Calu3 (cell line): ENCODE measurements around the gene GHDC. TPM values are rescaled to one million over a fixed set of nuclear protein-coding genes. Genes with fewer than 3 reads are reported as not detected.
"Not testable (repeated sequence)": the region's sequence is repeated elsewhere in the genome, so short reads cannot be mapped to it uniquely, and the experiment has no call there.

Experiments
- BruUV-seq: library from RNA; stranded (reverse); fragments of 400-500 nt; replicated peaks from 2 replicates; lab custom pipeline; 2021; lab: Mats Ljungman, UMichigan
- CTCF ChIA-PET: fragments of 300-600 bp; sonication (Branson Sonifier 250); formaldehyde crosslinking; loops from one replicate; lab custom pipeline; 2022; ENCODE audit warnings: antibody characterized with exemption; lab: Charles Lee
- DNase-seq: peaks from one replicate; pipeline ENCODE4 v3.0.0; 2022
- H3K27ac Mint-ChIP-seq: one replicate; pipeline ENCODE4 v1.8.0; 2022; ENCODE audit warnings: mixed read lengths; ENCODE audit not compliant: unreplicated experiment
- H3K27me3 Mint-ChIP-seq: one replicate; pipeline ENCODE4 v1.8.0; 2022; ENCODE audit warnings: mixed read lengths; ENCODE audit not compliant: unreplicated experiment
- H3K36me3 Mint-ChIP-seq: one replicate; pipeline ENCODE4 v1.8.0; 2022; ENCODE audit warnings: mild to moderate bottlenecking, moderate library complexity, mixed read lengths; ENCODE audit not compliant: insufficient read depth, unreplicated experiment
- H3K4me1 Mint-ChIP-seq: one replicate; pipeline ENCODE4 v1.8.0; 2022; ENCODE audit warnings: mild to moderate bottlenecking, low read depth, mixed read lengths; ENCODE audit not compliant: unreplicated experiment
- H3K4me3 Mint-ChIP-seq: one replicate; pipeline ENCODE4 v1.8.0; 2022; ENCODE audit warnings: mild to moderate bottlenecking, low read depth, moderate library complexity, mixed read lengths; ENCODE audit not compliant: unreplicated experiment
- H3K9me3 Mint-ChIP-seq: one replicate; pipeline ENCODE4 v1.8.0; 2022; ENCODE audit warnings: low read depth, mixed read lengths; ENCODE audit not compliant: unreplicated experiment
- intact Hi-C: fragments of 100-400 bp; cut with micrococcal nuclease; formaldehyde crosslinking; loops from one replicate; pipeline ENCODE4 v1.10.0; 2022; ENCODE audit not compliant: unreplicated experiment
- total RNA-seq: library from RNA; stranded (reverse); gene quantifications from 2 replicates; pipeline ENCODE4 v1.2.3, GENCODE V29; 2022
- TF ChIP-seq, protein P1 (sequence below): fragments of 200-600 bp; IDR thresholded peaks from one replicate; pipeline ENCODE4 v1.8.0; 2022; ENCODE audit warnings: antibody characterized with exemption; ENCODE audit not compliant: unreplicated experiment

GHDC gene
- total RNA-seq, 1 experiment from 2014 or later, result 37.4 TPM

- peak; percentile 51 for DNase-seq
- CTCF ChIA-PET, result interaction anchor here (0.6 to 1.6 kb wide), 16 partner anchors 8 to 1200 kb away, joined by 3 to 12 read pairs (median 4); partner anchors contain the start of genes GHDC and KAT2A
- no TSS peak for BruUV-seq
- H3K27me3 Mint-ChIP-seq, result no peaks in the 10 kb centered on the region
- intact Hi-C loops, result no loop called here
- TF ChIP-seq, protein P1, sequence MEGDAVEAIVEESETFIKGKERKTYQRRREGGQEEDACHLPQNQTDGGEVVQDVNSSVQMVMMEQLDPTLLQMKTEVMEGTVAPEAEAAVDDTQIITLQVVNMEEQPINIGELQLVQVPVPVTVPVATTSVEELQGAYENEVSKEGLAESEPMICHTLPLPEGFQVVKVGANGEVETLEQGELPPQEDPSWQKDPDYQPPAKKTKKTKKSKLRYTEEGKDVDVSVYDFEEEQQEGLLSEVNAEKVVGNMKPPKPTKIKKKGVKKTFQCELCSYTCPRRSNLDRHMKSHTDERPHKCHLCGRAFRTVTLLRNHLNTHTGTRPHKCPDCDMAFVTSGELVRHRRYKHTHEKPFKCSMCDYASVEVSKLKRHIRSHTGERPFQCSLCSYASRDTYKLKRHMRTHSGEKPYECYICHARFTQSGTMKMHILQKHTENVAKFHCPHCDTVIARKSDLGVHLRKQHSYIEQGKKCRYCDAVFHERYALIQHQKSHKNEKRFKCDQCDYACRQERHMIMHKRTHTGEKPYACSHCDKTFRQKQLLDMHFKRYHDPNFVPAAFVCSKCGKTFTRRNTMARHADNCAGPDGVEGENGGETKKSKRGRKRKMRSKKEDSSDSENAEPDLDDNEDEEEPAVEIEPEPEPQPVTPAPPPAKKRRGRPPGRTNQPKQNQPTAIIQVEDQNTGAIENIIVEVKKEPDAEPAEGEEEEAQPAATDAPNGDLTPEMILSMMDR, result peak; percentile 63
- H3K4me3 Mint-ChIP-seq, result no peak overlapping the region
- H3K36me3 Mint-ChIP-seq, result peaks cover 10% of the 10 kb centered on the region
- H3K9me3 Mint-ChIP-seq, result no peaks in the 10 kb centered on the region
- H3K27ac Mint-ChIP-seq, result no peak overlapping the region
- no peaks in the 10 kb centered on the region for H3K4me1 Mint-ChIP-seq
Observed at GRCh38 chr17:42221886-42222745, 27.8 kb upstream of the GHDC start.

- DNase-seq, BruUV-seq, intact Hi-C loops, H3K9me3 Mint-ChIP-seq, CTCF ChIA-PET, H3K27me3 Mint-ChIP-seq, H3K27ac Mint-ChIP-seq, H3K4me3 Mint-ChIP-seq, H3K4me1 Mint-ChIP-seq: not testable (repeated sequence)
- peaks cover 15% of the 10 kb centered on the region for H3K36me3 Mint-ChIP-seq
Observed at GRCh38 chr17:42219280-42219679, 25.0 kb upstream of the GHDC start.

- Mint-ChIP-seq H3K4me1 (no peaks in the 10 kb centered on the region), H3K4me3 (no peak overlapping the region), H3K27me3 (no peaks in the 10 kb centered on the region), H3K36me3 (peaks cover 19% of the 10 kb centered on the region), H3K27ac (no peak overlapping the region), H3K9me3 (no peaks in the 10 kb centered on the region)
- intact Hi-C loops, result no loop called here
- BruUV-seq, result no TSS peak
- CTCF ChIA-PET, result interaction anchor here (0.5 to 1.4 kb wide), 4 partner anchors 8 to 106 kb away, joined by 3 to 7 read pairs (median 3); partner anchors contain the start of gene GHDC
- DNase-seq, result no peak
- TF ChIP-seq, protein P1, result no peak
Observed at GRCh38 chr17:42214156-42214555, 19.9 kb upstream of the GHDC start.

- intact Hi-C loops, result no loop called here
- no peak for DNase-seq
- TF ChIP-seq, protein P1, result no peak
- Mint-ChIP-seq H3K9me3 (no peaks in the 10 kb centered on the region), H3K36me3 (peaks cover 10% of the 10 kb centered on the region), H3K27me3 (no peaks in the 10 kb centered on the region), H3K27ac (no peak overlapping the region), H3K4me1 (no peaks in the 10 kb centered on the region), H3K4me3 (no peak overlapping the region)
- no TSS peak for BruUV-seq
- CTCF ChIA-PET, result no interaction called here
Observed at GRCh38 chr17:42212382-42212781, 18.1 kb upstream of the GHDC start.

DNA sequence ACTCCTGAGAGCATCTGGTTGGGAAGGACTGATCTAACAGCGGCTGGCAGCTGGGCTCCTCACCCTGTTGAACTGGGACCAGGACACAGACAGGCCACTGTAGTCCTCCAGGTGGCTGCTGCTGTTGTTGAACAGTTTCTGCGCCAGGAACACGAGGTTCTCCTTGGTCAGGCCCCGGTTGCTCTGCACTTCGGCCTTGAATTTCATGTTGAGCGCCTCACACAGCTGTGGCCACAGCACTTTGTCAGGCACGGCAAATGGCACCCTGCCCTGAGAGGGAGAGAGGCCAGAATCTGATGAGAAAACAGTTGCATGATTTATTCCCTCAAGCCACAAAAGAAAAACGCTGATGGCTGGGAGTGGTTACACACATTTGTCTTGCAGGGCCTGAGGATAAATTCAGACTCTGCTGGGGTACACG, 17.6 kb upstream of the GHDC start:
- BruUV-seq, H3K27me3 Mint-ChIP-seq, H3K27ac Mint-ChIP-seq, H3K9me3 Mint-ChIP-seq, DNase-seq, H3K4me1 Mint-ChIP-seq, H3K4me3 Mint-ChIP-seq, intact Hi-C loops: not testable (repeated sequence)
- CTCF ChIA-PET, result interaction anchor here (0.7 kb wide), 1 partner anchor 44 kb away, joined by 3 read pairs; no protein-coding TSS in a partner anchor
- H3K36me3 Mint-ChIP-seq, result peaks cover 15% of the 10 kb centered on the region
